D341Med (cell line): ENCODE data around the gene BHMT2.
A peak's percentile ranks its signal among the peaks of the same experiment; 100 is the strongest.

Experiments used
- DNase-seq: peaks from one replicate; pipeline ENCODE4 v3.0.0; 2012; ENCODE audit warnings: low spot score

BHMT2 gene

GRCh38 chr5:79069488-79070349, at the start of gene BHMT2, which contains the start of gene DMGDH:
TSS of gene BHMT2 (plus strand) at chr5:79069767. CDS start at chr5:79069783, 16 bp downstream.
TSS of gene DMGDH (minus strand) at chr5:79069674. CDS start at chr5:79069620, 54 bp downstream.
- no peak for DNase-seq

GRCh38 chr5:79020861-79021561, 48.6 kb upstream of the BHMT2 start:
- peak; percentile 69 for DNase-seq

GRCh38 chr5:79021753-79022152, 47.8 kb upstream of the BHMT2 start:
- DNase-seq = no peak

GRCh38 chr5:79022771-79023170, 46.8 kb upstream of the BHMT2 start:
- DNase-seq = no peak

GRCh38 chr5:79023348-79023747, 46.2 kb upstream of the BHMT2 start:
- no peak for DNase-seq

GRCh38 chr5:79023947-79024346, 45.6 kb upstream of the BHMT2 start:
- DNase-seq = no peak

GRCh38 chr5:79025054-79025472, 44.5 kb upstream of the BHMT2 start:
- peak; percentile 74 for DNase-seq

- no peak for DNase-seq
Measured at GRCh38 chr5:79030663-79031484, 38.7 kb upstream of the BHMT2 start.

- DNase-seq = no peak
Measured at GRCh38 chr5:79031485-79031867, 38.1 kb upstream of the BHMT2 start.

GRCh38 chr5:79032031-79032695, 37.4 kb upstream of the BHMT2 start:
- no peak for DNase-seq

GRCh38 chr5:79032782-79033181, 36.8 kb upstream of the BHMT2 start:
- DNase-seq = no peak

- no peak for DNase-seq
Measured at GRCh38 chr5:79035237-79035636, 34.3 kb upstream of the BHMT2 start.

GRCh38 chr5:79036769-79037168, 32.8 kb upstream of the BHMT2 start:
- DNase-seq = no peak

GRCh38 chr5:79042188-79042587, 27.4 kb upstream of the BHMT2 start:
- no peak for DNase-seq

- no peak for DNase-seq
Measured at GRCh38 chr5:79047199-79047598, 22.4 kb upstream of the BHMT2 start.

- DNase-seq = no peak
Measured at GRCh38 chr5:79048437-79048836, 21.1 kb upstream of the BHMT2 start.

- DNase-seq = no peak
Measured at GRCh38 chr5:79050498-79050897, 19.1 kb upstream of the BHMT2 start.

GRCh38 chr5:79053321-79053720, 16.2 kb upstream of the BHMT2 start:
- DNase-seq = no peak

GRCh38 chr5:79055017-79055416, 14.6 kb upstream of the BHMT2 start:
- DNase-seq = no peak

- no peak for DNase-seq
Measured at GRCh38 chr5:79056847-79057246, 12.7 kb upstream of the BHMT2 start.

GRCh38 chr5:79059674-79060073, 9.9 kb upstream of the BHMT2 start:
- DNase-seq = no peak

- DNase-seq = no peak
Measured at GRCh38 chr5:79062436-79062835, 7.1 kb upstream of the BHMT2 start.
